ENCODE data around the gene C19orf25. TPM values are rescaled to one million over a fixed set of nuclear protein-coding genes. Genes with fewer than 3 reads are reported as not detected.

Gene C19orf25
- total and polyA plus RNA-seq, 4 donors = 24.1 to 42.6 (median 34.5) TPM

DNA sequence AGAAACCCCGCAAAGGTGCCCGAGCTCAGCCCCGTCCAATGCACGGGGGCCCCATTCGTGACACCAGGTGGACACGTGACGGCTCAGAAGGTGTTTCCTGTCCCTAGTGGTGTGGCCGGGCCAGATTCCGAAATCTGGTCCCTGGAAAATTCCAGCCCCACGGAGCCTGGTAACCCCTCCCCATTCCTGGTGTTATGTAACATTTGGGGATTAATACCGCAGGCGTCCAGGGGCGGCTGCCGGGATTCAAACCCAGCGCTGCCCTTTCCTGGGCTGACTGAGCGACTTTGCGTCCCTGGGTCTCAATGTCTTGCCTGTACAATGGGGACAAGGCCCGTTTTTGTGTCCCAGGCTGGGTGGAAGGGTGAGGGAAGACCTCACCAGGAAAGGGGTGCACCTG, 43.8 kb upstream of the C19orf25 start:
- Histone ChIP-seq H3K9ac (ENCODE audit: insufficient read depth in 1 of 2, low read length in 2 of 2) (no peak overlapping the region), H3K27ac (ENCODE audit: low read depth in 1 of 2, low read length in 1 of 2) (no peak overlapping the region), H3K9me3 (ENCODE audit: control insufficient read depth in 4 of 4, insufficient read depth in 3 of 4, low read length in 3 of 4) (peaks cover 0 to 16% (median 0%) of the 10 kb centered on the region in 4 donors), H3K27me3 (ENCODE audit: control insufficient read depth in 3 of 3, insufficient read depth in 3 of 3, low read length in 2 of 3) (peaks cover 13 to 32% (median 21%) of the 10 kb centered on the region in 3 donors), H3K36me3 (ENCODE audit: control insufficient read depth in 4 of 4, insufficient read depth in 4 of 4, low read length in 4 of 4) (no peaks in the 10 kb centered on the region), H3K4me3 (no peak overlapping the region), H3K4me1 (ENCODE audit: control insufficient read depth in 5 of 5, insufficient read depth in 5 of 5, low read length in 5 of 5) (peaks cover 0 to 10% (median 3%) of the 10 kb centered on the region in 5 donors)
- DNase-seq = no peak
- no peak for ATAC-seq (ENCODE audit: insufficient read depth, low FRiP score)
- 64 to 71% methylated on average over 18 of the region's 18 CpGs for WGBS, 2 donors
- TF ChIP-seq, protein P1, sequence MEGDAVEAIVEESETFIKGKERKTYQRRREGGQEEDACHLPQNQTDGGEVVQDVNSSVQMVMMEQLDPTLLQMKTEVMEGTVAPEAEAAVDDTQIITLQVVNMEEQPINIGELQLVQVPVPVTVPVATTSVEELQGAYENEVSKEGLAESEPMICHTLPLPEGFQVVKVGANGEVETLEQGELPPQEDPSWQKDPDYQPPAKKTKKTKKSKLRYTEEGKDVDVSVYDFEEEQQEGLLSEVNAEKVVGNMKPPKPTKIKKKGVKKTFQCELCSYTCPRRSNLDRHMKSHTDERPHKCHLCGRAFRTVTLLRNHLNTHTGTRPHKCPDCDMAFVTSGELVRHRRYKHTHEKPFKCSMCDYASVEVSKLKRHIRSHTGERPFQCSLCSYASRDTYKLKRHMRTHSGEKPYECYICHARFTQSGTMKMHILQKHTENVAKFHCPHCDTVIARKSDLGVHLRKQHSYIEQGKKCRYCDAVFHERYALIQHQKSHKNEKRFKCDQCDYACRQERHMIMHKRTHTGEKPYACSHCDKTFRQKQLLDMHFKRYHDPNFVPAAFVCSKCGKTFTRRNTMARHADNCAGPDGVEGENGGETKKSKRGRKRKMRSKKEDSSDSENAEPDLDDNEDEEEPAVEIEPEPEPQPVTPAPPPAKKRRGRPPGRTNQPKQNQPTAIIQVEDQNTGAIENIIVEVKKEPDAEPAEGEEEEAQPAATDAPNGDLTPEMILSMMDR (IDR thresholded peaks at IDR 0.05; ENCODE audit: control extremely low read depth, extremely low read depth) = no peak

DNA sequence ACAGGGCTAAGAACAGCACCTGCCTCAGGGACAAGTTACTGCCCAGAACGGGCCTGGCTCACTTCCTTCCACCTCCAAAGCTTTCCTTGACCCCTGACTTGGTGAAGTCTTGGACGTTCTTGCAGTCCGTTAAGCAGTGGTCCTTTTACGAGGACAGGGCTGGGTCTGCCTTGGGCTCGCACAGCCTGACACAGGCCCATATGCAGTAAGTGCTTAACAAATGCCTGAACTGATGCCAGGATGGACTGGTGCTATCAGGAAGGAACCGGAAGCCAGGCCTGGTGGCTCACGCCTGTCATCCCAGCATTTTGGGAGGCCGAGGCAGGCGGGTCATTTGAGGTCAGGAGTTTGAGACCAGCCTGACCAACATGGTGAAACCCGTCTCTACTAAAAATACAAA, 43.0 kb upstream of the C19orf25 start:
- TF ChIP-seq, protein P1 (IDR thresholded peaks at IDR 0.05; ENCODE audit: control extremely low read depth, extremely low read depth) = no peak
- H3K9me3 ChIP-seq (ENCODE audit: control insufficient read depth in 4 of 4, insufficient read depth in 3 of 4, low read length in 3 of 4) = peaks cover 0 to 16% (median 0%) of the 10 kb centered on the region in 4 donors
- DNase-seq (peak in 1 of 3 donors; percentile 22), ATAC-seq (ENCODE audit: insufficient read depth, low FRiP score) (no peak)
- H3K27me3 ChIP-seq (ENCODE audit: control insufficient read depth in 3 of 3, insufficient read depth in 3 of 3, low read length in 2 of 3) = peaks cover 13 to 32% (median 21%) of the 10 kb centered on the region in 3 donors
- no peaks in the 10 kb centered on the region for H3K36me3 ChIP-seq (ENCODE audit: control insufficient read depth in 4 of 4, insufficient read depth in 4 of 4, low read length in 4 of 4)
- H3K4me3 ChIP-seq = no peak overlapping the region
- 63 to 68% methylated on average over 10 of the region's 10 CpGs for WGBS, 2 donors
- no peak overlapping the region for H3K27ac ChIP-seq (ENCODE audit: low read depth in 1 of 2, low read length in 1 of 2)
- H3K9ac ChIP-seq (ENCODE audit: insufficient read depth in 1 of 2, low read length in 2 of 2) = no peak overlapping the region
- H3K4me1 ChIP-seq (ENCODE audit: control insufficient read depth in 5 of 5, insufficient read depth in 5 of 5, low read length in 5 of 5) = peaks cover 0 to 10% (median 3%) of the 10 kb centered on the region in 5 donors

DNA sequence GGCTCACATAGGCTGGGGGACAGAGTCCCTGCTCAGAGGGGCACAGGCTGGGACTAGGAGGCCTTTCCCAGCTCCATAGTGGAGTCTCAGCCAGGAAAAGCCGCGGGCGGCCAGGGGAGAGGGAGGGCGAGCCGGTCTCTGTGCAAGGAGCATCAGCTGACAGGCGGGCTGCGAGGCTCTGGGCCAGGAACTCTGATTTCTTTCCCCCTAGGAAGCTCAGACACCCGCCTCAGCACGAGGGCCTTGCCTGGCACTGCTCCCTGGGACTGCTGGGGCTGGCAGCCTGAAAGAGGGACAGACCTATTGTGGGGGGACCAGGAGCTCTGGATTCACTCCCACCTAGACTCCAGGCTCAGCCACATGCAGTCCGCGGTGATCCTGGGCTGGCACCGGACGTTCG, 42.6 kb upstream of the C19orf25 start:
- WGBS, 2 donors = 61 to 73% methylated on average over 13 to 14 of the region's 14 CpGs
- Histone ChIP-seq H3K4me1 (ENCODE audit: control insufficient read depth in 5 of 5, insufficient read depth in 5 of 5, low read length in 5 of 5) (peaks cover 0 to 10% (median 3%) of the 10 kb centered on the region in 5 donors), H3K4me3 (no peak overlapping the region), H3K9ac (ENCODE audit: insufficient read depth in 1 of 2, low read length in 2 of 2) (no peak overlapping the region), H3K27ac (ENCODE audit: low read depth in 1 of 2, low read length in 1 of 2) (peak overlapping the region in 1 of 2 donors; percentile 25), H3K36me3 (ENCODE audit: control insufficient read depth in 4 of 4, insufficient read depth in 4 of 4, low read length in 4 of 4) (no peaks in the 10 kb centered on the region), H3K9me3 (ENCODE audit: control insufficient read depth in 4 of 4, insufficient read depth in 3 of 4, low read length in 3 of 4) (peaks cover 0 to 16% (median 0%) of the 10 kb centered on the region in 4 donors), H3K27me3 (ENCODE audit: control insufficient read depth in 3 of 3, insufficient read depth in 3 of 3, low read length in 2 of 3) (peaks cover 13 to 34% (median 20%) of the 10 kb centered on the region in 3 donors)
- TF ChIP-seq, protein P1 (IDR thresholded peaks at IDR 0.05; ENCODE audit: control extremely low read depth, extremely low read depth) = no peak
- no peak for ATAC-seq (ENCODE audit: insufficient read depth, low FRiP score)
- DNase-seq = peak; percentile 37 to 70 (median 52)

All from lung (tissue), 12 donors.